ENCODE data around the gene SLC6A2. TPM values are rescaled to one million over a fixed set of nuclear protein-coding genes. Genes with fewer than 3 reads are reported as not detected.

Gene SLC6A2
- total and polyA plus RNA-seq, 2 of the 13 experiments (the other 11 are each of a cell fraction or from before 2014, with no cell fraction given) = 0.62 to 0.66 TPM

DNA sequence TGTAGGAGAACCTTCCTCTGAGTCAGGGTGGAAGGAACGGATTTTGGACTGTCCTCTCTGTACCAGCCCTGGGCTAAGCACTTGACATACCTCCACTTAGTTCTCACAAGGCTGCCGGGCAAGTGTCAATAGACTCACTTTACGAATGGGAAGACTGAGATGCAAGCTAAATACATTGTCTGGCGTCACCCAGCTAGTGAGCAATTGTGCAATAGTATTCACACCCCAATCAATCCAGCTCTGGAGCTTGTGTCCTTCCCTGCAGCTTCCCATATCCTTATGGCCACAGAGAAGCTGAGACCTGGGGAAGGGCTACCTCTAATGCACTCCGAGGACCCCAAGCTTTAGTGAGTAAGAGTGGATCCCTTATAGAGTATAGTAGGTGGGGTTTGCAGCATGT is 39.8 kb downstream of the SLC6A2 start:
- no peak overlapping the region for H3K9ac ChIP-seq (ENCODE audit: insufficient read depth, low read depth, low read length)
- DNase-seq (ENCODE audit: low spot score) = no peak
- ATAC-seq = no peak
- no peaks in the 10 kb centered on the region for H4K20me1 ChIP-seq (ENCODE audit: insufficient read depth, low read length)
- TF ChIP-seq CEBPB (IDR thresholded peaks at IDR 0.05; ENCODE audit: borderline replicate concordance, low read depth, low read length) = peak; percentile 79
- TF ChIP-seq TRAFD1 (CRISPR knock-in tag; IDR thresholded peaks at IDR 0.05; ENCODE audit: borderline replicate concordance) = no peak
- TF ChIP-seq, protein P1, sequence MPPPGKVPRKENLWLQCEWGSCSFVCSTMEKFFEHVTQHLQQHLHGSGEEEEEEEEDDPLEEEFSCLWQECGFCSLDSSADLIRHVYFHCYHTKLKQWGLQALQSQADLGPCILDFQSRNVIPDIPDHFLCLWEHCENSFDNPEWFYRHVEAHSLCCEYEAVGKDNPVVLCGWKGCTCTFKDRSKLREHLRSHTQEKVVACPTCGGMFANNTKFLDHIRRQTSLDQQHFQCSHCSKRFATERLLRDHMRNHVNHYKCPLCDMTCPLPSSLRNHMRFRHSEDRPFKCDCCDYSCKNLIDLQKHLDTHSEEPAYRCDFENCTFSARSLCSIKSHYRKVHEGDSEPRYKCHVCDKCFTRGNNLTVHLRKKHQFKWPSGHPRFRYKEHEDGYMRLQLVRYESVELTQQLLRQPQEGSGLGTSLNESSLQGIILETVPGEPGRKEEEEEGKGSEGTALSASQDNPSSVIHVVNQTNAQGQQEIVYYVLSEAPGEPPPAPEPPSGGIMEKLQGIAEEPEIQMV (CRISPR knock-in tag; IDR thresholded peaks at IDR 0.05; ENCODE audit: low read depth) = no peak
- no peak for TF ChIP-seq ZNF205 (CRISPR knock-in tag; IDR thresholded peaks at IDR 0.05)
- no peaks in the 10 kb centered on the region for H3K9me3 ChIP-seq (ENCODE audit: low read length)
- H3K36me3 ChIP-seq (replicated peaks in 1 of 2; ENCODE audit: control insufficient read depth in 1 of 2, insufficient read depth in 2 of 2, low read length in 2 of 2) = no peaks in the 10 kb centered on the region
- H3K4me3 ChIP-seq (replicated peaks in 1 of 3; ENCODE audit: insufficient read depth in 1 of 3, low read depth in 2 of 3, low read length in 3 of 3) = no peak overlapping the region
- no peak for FAIRE-seq
- BruUV-seq (replicated peaks) = no TSS peak
- no peaks in the 10 kb centered on the region for H3K79me2 ChIP-seq (ENCODE audit: insufficient read depth, low read length)
- H3K4me1 ChIP-seq (ENCODE audit: insufficient read depth, low read length) = no peaks in the 10 kb centered on the region
- peaks cover 0 to 2% of the 10 kb centered on the region in 2 experiments; a peak in 1 of 5 replicates for H3K27me3 ChIP-seq (ENCODE audit: control insufficient read depth in 1 of 2, insufficient read depth in 2 of 2, low read length in 2 of 2)
- in situ Hi-C loops (cut with HindIII; ENCODE audit: extremely low pct_ligation_motif_present, low pct_unique_long_range_greater_than_20kb) (no loop called here), intact Hi-C loops (cut with micrococcal nuclease; ENCODE audit: unreplicated experiment) (no loop called here)
- H2AFZ ChIP-seq (ENCODE audit: low read length) = no peak overlapping the region
- POLR2A ChIA-PET = no interaction called here
- H3K4me2 ChIP-seq (ENCODE audit: low read depth, low read length) = no peak overlapping the region
- 8% methylated on average over 4 of the region's 5 CpGs for WGBS (ENCODE audit: low lambda C conversion rate)
- CTCF ChIA-PET (ENCODE audit: low intra/inter-chr PET ratio, low total read pairs) = no interaction called here
- no peak overlapping the region for H3K27ac ChIP-seq (ENCODE audit: extremely low read length, insufficient read depth, low read length)

DNA sequence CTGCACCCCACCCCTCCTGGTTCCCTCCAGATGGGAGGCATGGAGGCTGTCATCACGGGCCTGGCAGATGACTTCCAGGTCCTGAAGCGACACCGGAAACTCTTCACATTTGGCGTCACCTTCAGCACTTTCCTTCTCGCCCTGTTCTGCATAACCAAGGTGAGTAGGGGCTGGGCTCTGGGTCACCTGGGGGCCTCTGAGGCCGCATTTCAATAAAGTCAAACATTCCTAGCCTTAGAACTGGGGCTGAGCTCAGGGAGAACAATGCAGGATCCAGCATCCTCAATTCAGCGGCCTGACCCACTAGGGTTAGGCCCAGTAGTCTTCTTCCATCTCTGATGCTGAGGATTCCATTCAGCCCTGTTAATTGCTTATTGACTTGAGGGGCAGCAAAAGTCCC is 42.1 kb downstream of the SLC6A2 start:
- ATAC-seq (no peak), FAIRE-seq (no peak), DNase-seq (ENCODE audit: low spot score) (no peak)
- no peak overlapping the region for H3K4me3 ChIP-seq (replicated peaks in 1 of 3; ENCODE audit: insufficient read depth in 1 of 3, low read depth in 2 of 3, low read length in 3 of 3)
- in situ Hi-C loops (cut with HindIII; ENCODE audit: extremely low pct_ligation_motif_present, low pct_unique_long_range_greater_than_20kb) (no loop called here), intact Hi-C loops (cut with micrococcal nuclease; ENCODE audit: unreplicated experiment) (no loop called here)
- ChIA-PET POLR2A (no interaction called here), CTCF (ENCODE audit: low intra/inter-chr PET ratio, low total read pairs) (interaction anchor here (9.3 kb wide), 1 partner anchor 232 kb away, joined by 423 read pairs; no protein-coding TSS in a partner anchor)
- H3K4me2 ChIP-seq (ENCODE audit: low read depth, low read length) = no peak overlapping the region
- no peaks in the 10 kb centered on the region for H3K9me3 ChIP-seq (ENCODE audit: low read length)
- H3K9ac ChIP-seq (ENCODE audit: insufficient read depth, low read depth, low read length) = no peak overlapping the region
- no peak overlapping the region for H2AFZ ChIP-seq (ENCODE audit: low read length)
- 81% methylated on average over 6 of the region's 7 CpGs for WGBS (ENCODE audit: low lambda C conversion rate)
- no peak overlapping the region for H3K27ac ChIP-seq (ENCODE audit: extremely low read length, insufficient read depth, low read length)
- no peaks in the 10 kb centered on the region for H3K36me3 ChIP-seq (replicated peaks in 1 of 2; ENCODE audit: control insufficient read depth in 1 of 2, insufficient read depth in 2 of 2, low read length in 2 of 2)
- no peaks in the 10 kb centered on the region for H4K20me1 ChIP-seq (ENCODE audit: insufficient read depth, low read length)
- H3K4me1 ChIP-seq (ENCODE audit: insufficient read depth, low read length) = 0 out of 2 replicates have a peak, but pooled peaks cover 6% of the 10 kb centered on the region
- no peaks in the 10 kb centered on the region for H3K79me2 ChIP-seq (ENCODE audit: insufficient read depth, low read length)
- BruUV-seq (replicated peaks) = no TSS peak
- H3K27me3 ChIP-seq (ENCODE audit: control insufficient read depth in 1 of 2, insufficient read depth in 2 of 2, low read length in 2 of 2) = peaks cover 0 to 2% of the 10 kb centered on the region in 2 experiments; a peak in 1 of 5 replicates
- TF ChIP-seq, protein P2, sequence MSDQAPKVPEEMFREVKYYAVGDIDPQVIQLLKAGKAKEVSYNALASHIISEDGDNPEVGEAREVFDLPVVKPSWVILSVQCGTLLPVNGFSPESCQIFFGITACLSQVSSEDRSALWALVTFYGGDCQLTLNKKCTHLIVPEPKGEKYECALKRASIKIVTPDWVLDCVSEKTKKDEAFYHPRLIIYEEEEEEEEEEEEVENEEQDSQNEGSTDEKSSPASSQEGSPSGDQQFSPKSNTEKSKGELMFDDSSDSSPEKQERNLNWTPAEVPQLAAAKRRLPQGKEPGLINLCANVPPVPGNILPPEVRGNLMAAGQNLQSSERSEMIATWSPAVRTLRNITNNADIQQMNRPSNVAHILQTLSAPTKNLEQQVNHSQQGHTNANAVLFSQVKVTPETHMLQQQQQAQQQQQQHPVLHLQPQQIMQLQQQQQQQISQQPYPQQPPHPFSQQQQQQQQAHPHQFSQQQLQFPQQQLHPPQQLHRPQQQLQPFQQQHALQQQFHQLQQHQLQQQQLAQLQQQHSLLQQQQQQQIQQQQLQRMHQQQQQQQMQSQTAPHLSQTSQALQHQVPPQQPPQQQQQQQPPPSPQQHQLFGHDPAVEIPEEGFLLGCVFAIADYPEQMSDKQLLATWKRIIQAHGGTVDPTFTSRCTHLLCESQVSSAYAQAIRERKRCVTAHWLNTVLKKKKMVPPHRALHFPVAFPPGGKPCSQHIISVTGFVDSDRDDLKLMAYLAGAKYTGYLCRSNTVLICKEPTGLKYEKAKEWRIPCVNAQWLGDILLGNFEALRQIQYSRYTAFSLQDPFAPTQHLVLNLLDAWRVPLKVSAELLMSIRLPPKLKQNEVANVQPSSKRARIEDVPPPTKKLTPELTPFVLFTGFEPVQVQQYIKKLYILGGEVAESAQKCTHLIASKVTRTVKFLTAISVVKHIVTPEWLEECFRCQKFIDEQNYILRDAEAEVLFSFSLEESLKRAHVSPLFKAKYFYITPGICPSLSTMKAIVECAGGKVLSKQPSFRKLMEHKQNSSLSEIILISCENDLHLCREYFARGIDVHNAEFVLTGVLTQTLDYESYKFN (CRISPR knock-in tag; conservative IDR thresholded peaks at IDR 0.05) = no peak
- TF ChIP-seq IRF2 (CRISPR knock-in tag; IDR thresholded peaks at IDR 0.05) (no peak), MZF1 (CRISPR knock-in tag; IDR thresholded peaks at IDR 0.05; ENCODE audit: borderline replicate concordance) (no peak), SSRP1 (CRISPR knock-in tag; IDR thresholded peaks at IDR 0.05) (no peak), KMT2B (CRISPR knock-in tag; IDR thresholded peaks at IDR 0.05) (no peak), GTF2F1 (IDR thresholded peaks at IDR 0.05; ENCODE audit: low read length) (no peak), POLR2AphosphoS2 (IDR thresholded peaks at IDR 0.05; ENCODE audit: low read depth, low read length) (no peak)
- TF ChIP-seq, protein P3, sequence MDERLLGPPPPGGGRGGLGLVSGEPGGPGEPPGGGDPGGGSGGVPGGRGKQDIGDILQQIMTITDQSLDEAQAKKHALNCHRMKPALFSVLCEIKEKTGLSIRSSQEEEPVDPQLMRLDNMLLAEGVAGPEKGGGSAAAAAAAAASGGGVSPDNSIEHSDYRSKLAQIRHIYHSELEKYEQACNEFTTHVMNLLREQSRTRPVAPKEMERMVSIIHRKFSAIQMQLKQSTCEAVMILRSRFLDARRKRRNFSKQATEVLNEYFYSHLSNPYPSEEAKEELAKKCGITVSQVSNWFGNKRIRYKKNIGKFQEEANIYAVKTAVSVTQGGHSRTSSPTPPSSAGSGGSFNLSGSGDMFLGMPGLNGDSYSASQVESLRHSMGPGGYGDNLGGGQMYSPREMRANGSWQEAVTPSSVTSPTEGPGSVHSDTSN (CRISPR knock-in tag; IDR thresholded peaks at IDR 0.05) = no peak
